GM10266 (cell line): Measurements from ENCODE around the gene PRKG1.

Source experiments
- DNase-seq: peaks from one replicate; pipeline ENCODE4 v3.0.0; 2012; ENCODE audit errors: extremely low spot score
- TF ChIP-seq, protein P1 (sequence below): IDR thresholded peaks from 2 replicates; pipeline ENCODE4 v1.5.1; 2012; ENCODE audit warnings: mild to moderate bottlenecking, low read depth; ENCODE audit not compliant: control insufficient read depth, insufficient read depth; ENCODE audit errors: missing control alignments

The PRKG1 gene

DNA sequence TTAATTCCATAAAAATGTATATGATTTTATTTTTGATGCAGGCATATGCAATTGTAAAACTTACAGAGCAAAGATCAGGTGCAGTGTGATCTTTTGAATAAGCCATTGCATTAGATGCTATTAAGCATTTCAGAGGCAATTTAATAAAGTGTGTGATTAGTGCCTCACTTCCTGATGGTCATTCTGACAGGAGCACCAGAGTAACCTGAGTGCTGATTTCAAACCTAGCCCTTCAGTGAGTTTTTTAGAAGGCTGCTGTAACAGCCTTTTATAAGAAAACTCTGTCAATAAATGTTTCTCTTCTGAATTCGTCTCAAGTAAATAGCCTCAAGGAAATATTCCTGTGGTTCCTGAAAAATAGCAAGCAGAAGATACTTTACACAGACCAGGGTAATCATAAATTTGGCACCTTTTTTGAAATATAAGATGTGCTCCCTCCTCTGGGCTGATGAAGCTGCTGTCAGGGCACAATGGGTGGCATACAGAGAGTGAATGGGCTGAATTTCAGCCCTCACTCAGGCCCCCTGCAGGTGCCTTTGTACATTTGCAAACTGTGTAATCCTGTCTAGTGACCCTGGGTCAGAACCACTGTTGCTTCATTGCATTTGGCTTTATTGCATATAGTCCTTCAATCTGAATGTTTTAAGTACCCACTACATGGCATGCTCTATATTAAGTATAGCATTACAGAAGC, 818.8 kb downstream of the PRKG1 start:
- TF ChIP-seq, protein P1, sequence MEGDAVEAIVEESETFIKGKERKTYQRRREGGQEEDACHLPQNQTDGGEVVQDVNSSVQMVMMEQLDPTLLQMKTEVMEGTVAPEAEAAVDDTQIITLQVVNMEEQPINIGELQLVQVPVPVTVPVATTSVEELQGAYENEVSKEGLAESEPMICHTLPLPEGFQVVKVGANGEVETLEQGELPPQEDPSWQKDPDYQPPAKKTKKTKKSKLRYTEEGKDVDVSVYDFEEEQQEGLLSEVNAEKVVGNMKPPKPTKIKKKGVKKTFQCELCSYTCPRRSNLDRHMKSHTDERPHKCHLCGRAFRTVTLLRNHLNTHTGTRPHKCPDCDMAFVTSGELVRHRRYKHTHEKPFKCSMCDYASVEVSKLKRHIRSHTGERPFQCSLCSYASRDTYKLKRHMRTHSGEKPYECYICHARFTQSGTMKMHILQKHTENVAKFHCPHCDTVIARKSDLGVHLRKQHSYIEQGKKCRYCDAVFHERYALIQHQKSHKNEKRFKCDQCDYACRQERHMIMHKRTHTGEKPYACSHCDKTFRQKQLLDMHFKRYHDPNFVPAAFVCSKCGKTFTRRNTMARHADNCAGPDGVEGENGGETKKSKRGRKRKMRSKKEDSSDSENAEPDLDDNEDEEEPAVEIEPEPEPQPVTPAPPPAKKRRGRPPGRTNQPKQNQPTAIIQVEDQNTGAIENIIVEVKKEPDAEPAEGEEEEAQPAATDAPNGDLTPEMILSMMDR: peak; percentile 19
- peak; percentile 7 for DNase-seq

DNA sequence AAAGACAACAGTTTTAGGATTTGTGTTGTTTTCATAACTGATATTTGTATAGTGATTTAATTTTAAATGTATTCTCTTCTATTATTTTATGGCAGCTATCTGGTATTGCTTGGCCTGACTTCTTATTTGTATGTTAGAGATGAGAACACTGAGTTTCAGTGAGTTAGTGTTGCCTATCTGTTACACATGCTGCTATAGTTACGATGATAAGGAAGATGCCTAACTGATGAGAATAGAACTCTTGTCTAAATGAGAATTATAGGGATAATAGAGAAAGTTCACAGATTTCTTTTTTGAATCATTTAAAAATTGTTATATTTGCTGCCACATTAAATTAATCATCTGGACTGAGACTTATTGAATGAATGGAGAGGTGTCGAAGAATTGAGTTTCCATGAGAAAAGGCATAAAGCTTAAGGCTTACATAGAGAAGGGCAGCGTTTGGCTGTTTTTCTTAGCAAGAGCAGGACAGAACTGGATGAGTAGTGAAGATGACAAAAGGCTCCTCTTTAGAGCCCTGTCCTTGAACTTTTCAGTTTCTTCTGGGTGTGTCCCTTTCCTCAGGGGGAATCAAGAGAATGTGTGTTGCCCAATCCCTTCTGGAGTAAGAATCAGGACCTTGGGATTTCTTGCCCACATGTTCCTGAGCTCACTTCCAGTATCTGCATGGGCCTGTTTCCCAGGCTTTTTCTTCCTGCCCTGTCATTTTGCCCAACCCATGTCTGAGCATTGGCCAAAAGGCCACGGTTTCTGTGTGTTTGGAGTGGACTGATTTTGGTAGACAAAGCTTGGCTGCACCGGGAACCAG, 820.7 kb downstream of the PRKG1 start:
- no peak for DNase-seq
- TF ChIP-seq, protein P1: no peak

DNA sequence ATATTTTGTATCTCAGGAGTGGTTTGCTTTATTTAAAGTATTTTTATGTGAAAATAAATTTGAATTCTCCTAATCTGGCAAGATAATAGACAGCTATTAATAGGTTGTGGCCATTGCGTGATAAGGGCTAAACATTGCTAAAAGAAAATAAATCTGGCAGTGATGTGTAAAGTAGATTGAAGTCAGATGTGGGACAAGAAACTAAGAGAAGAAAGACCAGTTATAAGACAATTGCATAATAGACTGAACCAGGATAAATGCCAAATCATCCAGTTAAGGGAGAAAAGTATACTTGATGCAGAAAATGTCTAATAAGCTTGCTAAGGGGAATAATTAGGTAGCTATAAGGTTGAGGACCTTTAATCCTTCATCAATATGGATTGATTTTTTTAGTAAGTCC, 822.6 kb downstream of the PRKG1 start:
- no peak for DNase-seq
- TF ChIP-seq, protein P1: no peak

DNA sequence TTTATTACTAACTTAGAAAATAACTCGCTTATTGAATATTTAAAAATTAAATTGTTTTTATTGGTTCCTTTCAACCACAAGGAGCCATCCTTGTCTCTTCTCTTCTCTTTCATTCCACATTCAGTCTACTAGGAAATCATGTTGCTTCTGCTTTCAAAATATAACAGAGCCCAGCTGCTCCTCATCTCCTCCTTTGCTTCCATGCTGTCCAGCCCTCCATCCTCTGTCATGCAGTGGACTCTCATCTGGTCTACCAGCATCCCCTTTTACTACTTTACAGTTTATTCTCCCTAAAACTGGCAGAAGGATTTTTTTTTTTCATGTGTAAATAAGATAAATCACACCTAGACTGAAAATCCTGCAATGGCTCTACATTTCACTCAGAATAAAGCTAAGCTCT, 823.3 kb downstream of the PRKG1 start:
- TF ChIP-seq, protein P1: no peak
- DNase-seq: no peak

DNA sequence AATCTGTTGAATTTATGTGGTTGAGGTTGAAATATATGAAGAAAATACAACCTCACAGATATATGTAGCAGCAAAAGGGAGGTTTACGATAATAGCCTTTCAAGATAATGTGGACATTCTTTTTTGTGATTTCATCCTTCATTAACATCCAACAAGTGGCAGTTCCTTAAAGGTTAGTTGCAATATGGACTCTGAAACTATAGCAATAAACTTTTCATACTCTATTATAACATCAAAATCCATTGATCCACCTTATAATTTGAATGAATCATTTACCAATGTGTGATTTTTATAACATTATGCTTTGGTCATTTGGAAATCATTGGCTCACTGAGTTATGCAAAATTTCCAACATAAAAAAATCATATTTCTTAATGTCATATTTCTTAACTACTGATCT, 825.9 kb downstream of the PRKG1 start:
- DNase-seq: no peak
- TF ChIP-seq, protein P1: no peak

DNA sequence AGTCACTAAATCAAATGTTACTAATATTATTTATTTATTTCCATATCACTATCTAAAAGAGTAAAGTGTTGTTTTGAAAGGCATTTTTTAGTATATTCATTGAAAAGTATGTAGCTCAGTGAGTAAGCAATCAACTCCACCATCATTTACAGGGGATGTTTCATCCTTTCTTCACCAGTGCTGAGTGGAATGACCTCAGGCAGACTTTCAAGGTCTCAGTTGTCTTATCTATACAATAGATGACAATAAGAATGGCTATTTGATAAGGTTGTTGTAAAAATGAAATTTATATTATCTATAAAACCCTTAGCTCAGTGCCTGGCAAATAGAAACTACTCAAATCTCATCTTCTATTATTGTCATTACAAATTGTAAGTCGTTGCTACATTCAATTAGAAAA, 829.4 kb downstream of the PRKG1 start:
- no peak for DNase-seq
- TF ChIP-seq, protein P1: no peak

DNA sequence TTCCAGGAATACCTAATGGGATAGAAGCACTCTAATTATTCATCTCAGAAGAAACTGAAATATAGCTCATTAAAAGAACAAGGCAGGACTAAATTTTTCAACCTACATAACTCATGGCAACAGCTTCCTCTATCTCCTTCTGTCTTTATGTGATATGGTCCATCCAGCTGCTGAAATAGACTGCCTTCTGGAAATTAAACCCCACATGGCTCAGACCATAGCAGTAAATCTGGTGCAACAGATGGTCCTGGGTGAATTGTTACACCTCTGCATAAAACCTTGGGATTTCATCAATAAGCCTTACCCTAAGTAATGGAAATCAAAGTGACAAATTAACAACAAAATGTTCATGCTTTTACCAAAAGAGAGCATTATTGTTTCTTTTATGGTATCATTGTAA, 830.7 kb downstream of the PRKG1 start:
- TF ChIP-seq, protein P1: no peak
- no peak for DNase-seq
